B cell (primary cell): Measurements from ENCODE around the gene LKAAEAR1.
"Not testable (repeated sequence)": the region's sequence is repeated elsewhere in the genome, so short reads cannot be mapped to it uniquely, and the experiment has no call there.

Source experiments
- CTCF ChIP-seq: fragments of 200-600 bp; IDR thresholded peaks from one replicate; pipeline ENCODE4 v1.8.0; 2022; ENCODE audit warnings: antibody characterized with exemption, mild to moderate bottlenecking
- EZH2 ChIP-seq: IDR thresholded peaks from 2 replicates; pipeline ENCODE4 v1.6.1; 2012; ENCODE audit warnings: borderline replicate concordance, low read depth, mild to moderate bottlenecking, moderate library complexity, low read length; ENCODE audit not compliant: insufficient read depth, poor library complexity, severe bottlenecking

GRCh38 chr20:64117432-64117777 lies 33.2 kb upstream of the LKAAEAR1 start:
- not testable (repeated sequence) for TF ChIP-seq CTCF, EZH2
